Ramos (cell line): ENCODE data around the gene CXCR4.

ENCODE experiments used
- in situ Hi-C: fragments of 300-500 bp; cut with MboI; formaldehyde crosslinking; loops from one replicate; pipeline ENCODE4 v1.14.3; 2022; ENCODE audit warnings: low sequenced_read_pairs; ENCODE audit not compliant: unreplicated experiment

Gene CXCR4

GRCh38 chr2:136117909-136118818 lies at the start of gene CXCR4:
CXCR4 (minus strand) TSS chr2:136118149; CDS start chr2:136118060, 89 bp downstream.
- in situ Hi-C loops = loop anchor here (5.0 to 10.0 kb wide), 2 partner anchors 121 to 203 kb away; no protein-coding TSS in a partner anchor

- in situ Hi-C loops = no loop called here
These were observed 46.4 kb upstream of the CXCR4 start for GRCh38 chr2:136164280-136164776.

- in situ Hi-C loops = no loop called here
These were observed 44.5 kb upstream of the CXCR4 start for GRCh38 chr2:136162438-136162837.

- in situ Hi-C loops = no loop called here
These were observed 38.5 kb upstream of the CXCR4 start for GRCh38 chr2:136156411-136156810.

- in situ Hi-C loops = no loop called here
These were observed 36.4 kb upstream of the CXCR4 start for GRCh38 chr2:136154384-136154783.

- in situ Hi-C loops = no loop called here
These were observed 33.3 kb upstream of the CXCR4 start for GRCh38 chr2:136151021-136151971.

GRCh38 chr2:136149011-136149410 lies 31.1 kb upstream of the CXCR4 start:
- in situ Hi-C loops = no loop called here

- in situ Hi-C loops = no loop called here
These were observed 28.6 kb upstream of the CXCR4 start for GRCh38 chr2:136146564-136146963.

- in situ Hi-C loops = no loop called here
These were observed 25.9 kb upstream of the CXCR4 start for GRCh38 chr2:136143603-136144451.

GRCh38 chr2:136141510-136142149 lies 23.7 kb upstream of the CXCR4 start:
- in situ Hi-C loops = no loop called here

GRCh38 chr2:136139631-136140030 lies 21.7 kb upstream of the CXCR4 start:
- in situ Hi-C loops = no loop called here

GRCh38 chr2:136137982-136138381 lies 20.0 kb upstream of the CXCR4 start:
- in situ Hi-C loops = no loop called here

GRCh38 chr2:136136931-136137330 lies 19.0 kb upstream of the CXCR4 start:
- in situ Hi-C loops = no loop called here

GRCh38 chr2:136135921-136136906 lies 18.3 kb upstream of the CXCR4 start:
- in situ Hi-C loops = no loop called here

GRCh38 chr2:136135462-136135861 lies 17.5 kb upstream of the CXCR4 start:
- in situ Hi-C loops = no loop called here

GRCh38 chr2:136134126-136134525 lies 16.2 kb upstream of the CXCR4 start:
- in situ Hi-C loops = loop anchor here (5.0 kb wide), 2 partner anchors 103 to 248 kb away; no protein-coding TSS in a partner anchor

- in situ Hi-C loops = loop anchor here (5.0 kb wide), 2 partner anchors 104 to 249 kb away; no protein-coding TSS in a partner anchor
These were observed 15.6 kb upstream of the CXCR4 start for GRCh38 chr2:136133586-136133985.

GRCh38 chr2:136133176-136133575 lies 15.2 kb upstream of the CXCR4 start:
- in situ Hi-C loops = loop anchor here (5.0 kb wide), 2 partner anchors 104 to 249 kb away; no protein-coding TSS in a partner anchor
